ENCODE results near the gene CD3E. TPM values are rescaled to one million over a fixed set of nuclear protein-coding genes. Genes with fewer than 3 reads are reported as not detected.

Gene CD3E
- total RNA-seq, 1 donor from 2014 or later: not detected

- no peaks in the 10 kb centered on the region for H3K27me3 ChIP-seq
- H3K27ac ChIP-seq: no peak overlapping the region
- H3K4me1 ChIP-seq: peaks cover 25% of the 10 kb centered on the region
- no peaks in the 10 kb centered on the region for H3K9me3 ChIP-seq (ENCODE audit: low read depth)
- H4K20me1 ChIP-seq (ENCODE audit: low read depth): no peaks in the 10 kb centered on the region
- no peak overlapping the region for H3K4me2 ChIP-seq
- TF ChIP-seq EZH2 (IDR thresholded peaks at IDR 0.05) (no peak), EZH2phosphoT487 (IDR thresholded peaks at IDR 0.05) (no peak)
- TF ChIP-seq, protein P1, sequence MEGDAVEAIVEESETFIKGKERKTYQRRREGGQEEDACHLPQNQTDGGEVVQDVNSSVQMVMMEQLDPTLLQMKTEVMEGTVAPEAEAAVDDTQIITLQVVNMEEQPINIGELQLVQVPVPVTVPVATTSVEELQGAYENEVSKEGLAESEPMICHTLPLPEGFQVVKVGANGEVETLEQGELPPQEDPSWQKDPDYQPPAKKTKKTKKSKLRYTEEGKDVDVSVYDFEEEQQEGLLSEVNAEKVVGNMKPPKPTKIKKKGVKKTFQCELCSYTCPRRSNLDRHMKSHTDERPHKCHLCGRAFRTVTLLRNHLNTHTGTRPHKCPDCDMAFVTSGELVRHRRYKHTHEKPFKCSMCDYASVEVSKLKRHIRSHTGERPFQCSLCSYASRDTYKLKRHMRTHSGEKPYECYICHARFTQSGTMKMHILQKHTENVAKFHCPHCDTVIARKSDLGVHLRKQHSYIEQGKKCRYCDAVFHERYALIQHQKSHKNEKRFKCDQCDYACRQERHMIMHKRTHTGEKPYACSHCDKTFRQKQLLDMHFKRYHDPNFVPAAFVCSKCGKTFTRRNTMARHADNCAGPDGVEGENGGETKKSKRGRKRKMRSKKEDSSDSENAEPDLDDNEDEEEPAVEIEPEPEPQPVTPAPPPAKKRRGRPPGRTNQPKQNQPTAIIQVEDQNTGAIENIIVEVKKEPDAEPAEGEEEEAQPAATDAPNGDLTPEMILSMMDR (IDR thresholded peaks at IDR 0.05): no peak
- Mint-ChIP-seq H3K27ac (no peak overlapping the region), H3K4me3 (no peak overlapping the region), H3K9me3 (peaks cover 3% of the 10 kb centered on the region), H3K36me3 (no peaks in the 10 kb centered on the region), H3K4me1 (peaks cover 31% of the 10 kb centered on the region), H3K27me3 (ENCODE audit: insufficient read depth, low read depth) (peaks cover 10% of the 10 kb centered on the region)
- no peaks in the 10 kb centered on the region for H3K36me3 ChIP-seq
- H3F3A ChIP-seq (ENCODE audit: low read depth): peaks cover 24% of the 10 kb centered on the region
- H3K79me2 ChIP-seq (ENCODE audit: low read depth): no peaks in the 10 kb centered on the region
- H3K9ac ChIP-seq: no peak overlapping the region
- no peak overlapping the region for H2AFZ ChIP-seq (replicated peaks)
- no peak overlapping the region for H3K4me3 ChIP-seq
- DNase-seq (ENCODE audit: low spot score): no peak
Measured at GRCh38 chr11:118318581-118319336, 14.2 kb downstream of the CD3E start.

DNA sequence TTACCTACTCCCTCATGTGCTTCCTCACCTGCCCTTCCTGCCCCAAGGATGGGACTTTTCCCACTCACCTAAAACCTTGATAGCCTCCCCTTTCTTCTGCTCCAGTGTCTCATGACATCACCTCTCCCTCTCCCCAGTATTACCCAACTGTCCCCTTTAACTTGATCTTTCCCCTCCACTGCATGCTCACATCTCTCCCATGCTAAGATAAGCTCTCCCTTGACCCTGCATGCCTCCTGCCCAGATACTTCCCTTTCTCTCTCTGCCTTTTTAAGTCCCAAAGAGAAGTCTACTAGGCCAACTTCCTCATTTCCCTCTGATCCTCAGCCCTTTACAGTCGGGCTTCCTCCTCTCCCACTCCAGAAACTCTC, 14.8 kb downstream of the CD3E start:
- no peaks in the 10 kb centered on the region for H3K36me3 Mint-ChIP-seq
- H3K27ac Mint-ChIP-seq: no peak overlapping the region
- Histone ChIP-seq H4K20me1 (ENCODE audit: low read depth) (no peaks in the 10 kb centered on the region), H3K9ac (no peak overlapping the region), H3K36me3 (no peaks in the 10 kb centered on the region), H3K4me2 (no peak overlapping the region), H3K27me3 (no peaks in the 10 kb centered on the region), H3K4me1 (peaks cover 24% of the 10 kb centered on the region), H3K27ac (no peak overlapping the region), H3F3A (ENCODE audit: low read depth) (peaks cover 24% of the 10 kb centered on the region), H3K79me2 (ENCODE audit: low read depth) (no peaks in the 10 kb centered on the region), H2AFZ (replicated peaks) (no peak overlapping the region), H3K4me3 (no peak overlapping the region), H3K9me3 (ENCODE audit: low read depth) (no peaks in the 10 kb centered on the region)
- peaks cover 25% of the 10 kb centered on the region for H3K4me1 Mint-ChIP-seq
- no peak for DNase-seq (ENCODE audit: low spot score)
- H3K9me3 Mint-ChIP-seq: peaks cover 3% of the 10 kb centered on the region
- no peak overlapping the region for H3K4me3 Mint-ChIP-seq
- peaks cover 8% of the 10 kb centered on the region for H3K27me3 Mint-ChIP-seq (ENCODE audit: insufficient read depth, low read depth)
- TF ChIP-seq EZH2phosphoT487 (IDR thresholded peaks at IDR 0.05) (no peak), EZH2 (IDR thresholded peaks at IDR 0.05) (no peak)
- TF ChIP-seq, protein P1 (IDR thresholded peaks at IDR 0.05): no peak

- Histone ChIP-seq H3F3A (ENCODE audit: low read depth) (peaks cover 17% of the 10 kb centered on the region), H3K36me3 (no peaks in the 10 kb centered on the region), H3K9ac (no peak overlapping the region), H3K27ac (no peak overlapping the region), H3K79me2 (ENCODE audit: low read depth) (no peaks in the 10 kb centered on the region), H3K4me3 (no peak overlapping the region), H3K27me3 (no peaks in the 10 kb centered on the region), H3K4me1 (peaks cover 12% of the 10 kb centered on the region), H4K20me1 (ENCODE audit: low read depth) (no peaks in the 10 kb centered on the region), H2AFZ (replicated peaks) (no peak overlapping the region), H3K4me2 (no peak overlapping the region), H3K9me3 (ENCODE audit: low read depth) (no peaks in the 10 kb centered on the region)
- Mint-ChIP-seq H3K27me3 (ENCODE audit: insufficient read depth, low read depth) (peaks cover 4% of the 10 kb centered on the region), H3K4me1 (peaks cover 18% of the 10 kb centered on the region), H3K36me3 (no peaks in the 10 kb centered on the region), H3K27ac (no peak overlapping the region), H3K4me3 (no peak overlapping the region), H3K9me3 (peaks cover 3% of the 10 kb centered on the region)
- TF ChIP-seq EZH2 (IDR thresholded peaks at IDR 0.05) (no peak), EZH2phosphoT487 (IDR thresholded peaks at IDR 0.05) (no peak)
- TF ChIP-seq, protein P1 (IDR thresholded peaks at IDR 0.05): no peak
- no peak for DNase-seq (ENCODE audit: low spot score)
Measured at GRCh38 chr11:118320515-118320914, 16.0 kb downstream of the CD3E start.

All from neural progenitor cell (in vitro differentiated cells).